Sigmoid colon (tissue), 7 donors: ENCODE measurements around the gene SEC14L1. TPM values are rescaled to one million over a fixed set of nuclear protein-coding genes. Genes with fewer than 3 reads are reported as not detected.

ENCODE experiments used
- DNase-seq: peaks from one replicate; pipeline ENCODE4 v3.0.0-alpha.2; 2019
- H3K27ac ChIP-seq, 4 donors: fragments of 200-600 bp; sonication (generic); one replicate each; pipeline ENCODE4 v1.5.1; 2016 to 2019; ENCODE audit warnings: mild to moderate bottlenecking in 1 of 4
- H3K27me3 ChIP-seq, 3 donors: fragments of 200-600 bp; sonication (generic); one replicate each; pipeline ENCODE4 v1.5.1; 2019; ENCODE audit warnings: mild to moderate bottlenecking in 1 of 3
- H3K36me3 ChIP-seq, 4 donors: fragments of 200-600 bp; sonication (generic); one replicate each; pipeline ENCODE4 v1.5.1; 2016 to 2019
- H3K4me1 ChIP-seq, 4 donors: fragments of 200-600 bp; sonication (generic); one replicate each; pipeline ENCODE4 v1.5.1; 2017 to 2019
- H3K4me3 ChIP-seq, 4 donors: fragments of 200-600 bp; sonication (generic); one replicate each; pipeline ENCODE4 v1.5.1; 2017 to 2019; ENCODE audit warnings: mild to moderate bottlenecking in 2 of 4, moderate library complexity in 1 of 4
- H3K9me3 ChIP-seq, 4 donors: fragments of 200-600 bp in 3 of 4; sonication (generic) in 3 of 4; one replicate each; pipeline versions ENCODE4 v1.5.1 to v1.6.1; 2013 to 2019
- CTCF ChIP-seq, 4 experiments: fragments of 450-650 bp in 3 of 4; fragments of 200-600 bp in 1 of 4; IDR thresholded peaks; one replicate each; pipeline ENCODE4 v1.5.1; 2016 to 2019; ENCODE audit warnings: antibody characterized with exemption in 4 of 4, mild to moderate bottlenecking in 3 of 4, moderate library complexity in 2 of 4
- EP300 ChIP-seq, 4 donors: sonication (generic); formaldehyde crosslinking; IDR thresholded peaks; one replicate each; pipeline ENCODE4 v1.6.1; 2017; ENCODE audit warnings: antibody characterized with exemption in 4 of 4
- POLR2A ChIP-seq, 2 donors: fragments of 450-650 bp; IDR thresholded peaks; one replicate each; pipeline ENCODE4 v1.6.1; 2016; ENCODE audit warnings: antibody characterized with exemption in 2 of 2, mild to moderate bottlenecking in 2 of 2, moderate library complexity in 2 of 2
- POLR2AphosphoS5 ChIP-seq, 4 donors: sonication (generic); formaldehyde crosslinking; IDR thresholded peaks; one replicate each; pipeline ENCODE4 v1.6.1; 2017; ENCODE audit warnings: antibody characterized with exemption in 4 of 4
- WGBS, 2 donors: extraction: QIAGEN DNeasy Blood & Tissue Kit; methylation state at CpG; one replicate each; pipeline ENCODE4 v1.1.7; 2013; 5-methylcytosine and 5-hydroxymethylcytosine counted together
- intact Hi-C: fragments of 100-400 bp; cut with DNase I; formaldehyde crosslinking; loops from one replicate; pipeline ENCODE4 v1.15.1; 2023
- polyA plus RNA-seq, 3 donors: library from polyadenylated mRNA; stranded (reverse); fragments of 200-250 nt; gene quantifications; one replicate each; pipeline ENCODE4 v1.2.3, GENCODE V29; 2013
- total RNA-seq, 4 donors: library from RNA; depleted of rRNA; stranded (reverse); fragments of >200 nt; gene quantifications; one replicate each; pipeline ENCODE4 v1.1.0, GENCODE V29; 2016
- donor health status: healthy with polysubstance abuse.
- donor health status: Bipolar disorder and iron deficiency.
- donor health status: healthy.

Gene SEC14L1
- total and polyA plus RNA-seq, 7 donors = 9.6 to 39.9 (median 20.1) TPM

GRCh38 chr17:77124192-77124889 is 16.4 kb upstream of the SEC14L1 start:
- no peak for DNase-seq
- intact Hi-C loops = no loop called here
- Histone ChIP-seq H3K36me3 (no peaks in the 10 kb centered on the region), H3K27me3 (no peaks in the 10 kb centered on the region), H3K4me1 (peaks cover 0 to 8% (median 3%) of the 10 kb centered on the region in 4 donors), H3K4me3 (no peak overlapping the region), H3K27ac (peak overlapping the region in 3 of 4 donors; percentile 13 to 61 (median 52)), H3K9me3 (no peaks in the 10 kb centered on the region)
- WGBS, 2 donors = 69 to 79% methylated on average over 15 of the region's 15 CpGs
- peak in 2 of 4 donors; percentile 31 to 47 for TF ChIP-seq EP300 (IDR thresholded peaks at IDR 0.05)
- TF ChIP-seq CTCF (IDR thresholded peaks at IDR 0.05) = no peak
- TF ChIP-seq POLR2A (IDR thresholded peaks at IDR 0.05) = no peak
- TF ChIP-seq POLR2AphosphoS5 (IDR thresholded peaks at IDR 0.05) = peak in 3 of 4 donors; percentile 22 to 76 (median 34)

- Histone ChIP-seq H3K4me1 (peaks cover 0 to 15% (median 6%) of the 10 kb centered on the region in 4 donors), H3K27me3 (no peaks in the 10 kb centered on the region), H3K9me3 (no peaks in the 10 kb centered on the region), H3K4me3 (no peak overlapping the region), H3K27ac (peak overlapping the region in 2 of 4 donors; percentile 57 to 78), H3K36me3 (no peaks in the 10 kb centered on the region)
- no peak for TF ChIP-seq POLR2AphosphoS5 (IDR thresholded peaks at IDR 0.05)
- TF ChIP-seq POLR2A (IDR thresholded peaks at IDR 0.05) = no peak
- TF ChIP-seq CTCF (IDR thresholded peaks at IDR 0.05) = no peak
- no peak for TF ChIP-seq EP300 (IDR thresholded peaks at IDR 0.05)
- no peak for DNase-seq
- WGBS, 2 donors = 54 to 71% methylated on average over 8 of the region's 8 CpGs
- intact Hi-C loops = no loop called here
These were observed 15.3 kb upstream of the SEC14L1 start for GRCh38 chr17:77125432-77125901.

GRCh38 chr17:77126519-77126918 is 14.2 kb upstream of the SEC14L1 start:
- no peak for TF ChIP-seq POLR2AphosphoS5 (IDR thresholded peaks at IDR 0.05)
- TF ChIP-seq CTCF (IDR thresholded peaks at IDR 0.05) = no peak
- 16 to 65% methylated on average over 7 of the region's 7 CpGs for WGBS, 2 donors
- no peak for DNase-seq
- Histone ChIP-seq H3K36me3 (no peaks in the 10 kb centered on the region), H3K9me3 (no peaks in the 10 kb centered on the region), H3K27me3 (no peaks in the 10 kb centered on the region), H3K4me3 (no peak overlapping the region), H3K27ac (peak overlapping the region in 2 of 4 donors; percentile 57 to 78), H3K4me1 (peaks cover 0 to 15% (median 6%) of the 10 kb centered on the region in 4 donors)
- intact Hi-C loops = no loop called here

- 54 to 59% methylated on average over 18 of the region's 18 CpGs for WGBS, 2 donors
- H3K4me1 ChIP-seq = peaks cover 0 to 21% (median 12%) of the 10 kb centered on the region in 4 donors
- H3K9me3 ChIP-seq = no peaks in the 10 kb centered on the region
- TF ChIP-seq POLR2AphosphoS5 (IDR thresholded peaks at IDR 0.05) = peak in 2 of 4 donors; percentile 61 to 78
- TF ChIP-seq CTCF (IDR thresholded peaks at IDR 0.05) = no peak
- TF ChIP-seq POLR2A (IDR thresholded peaks at IDR 0.05) = peak in 1 of 2 donors; percentile 6
- peak in 2 of 4 donors; percentile 70 to 71 for TF ChIP-seq EP300 (IDR thresholded peaks at IDR 0.05)
- H3K27me3 ChIP-seq = no peaks in the 10 kb centered on the region
- H3K27ac ChIP-seq = peak overlapping the region; percentile 42 to 78 (median 50)
- DNase-seq = peak; percentile 77
- H3K4me3 ChIP-seq = no peak overlapping the region
- intact Hi-C loops = no loop called here
- H3K36me3 ChIP-seq = no peaks in the 10 kb centered on the region
These were observed 12.9 kb upstream of the SEC14L1 start for GRCh38 chr17:77127735-77128361.
